HepG2 (cell line): ENCODE data around the gene RAPGEF2. TPM values are rescaled to one million over a fixed set of nuclear protein-coding genes. Genes with fewer than 3 reads are reported as not detected.

Experiments used
- ATAC-seq: fragments of 200-7000 bp; cut with Tn5 transposase; 3 replicates; pipeline ENCODE4 v1.9.1; 2020; ENCODE audit warnings: mild to moderate bottlenecking, moderate library complexity
- BruUV-seq: library from RNA; stranded (reverse); fragments of 400-500 nt; replicated peaks from 2 replicates; lab custom pipeline; 2021; lab: Mats Ljungman, UMichigan
- CTCF ChIA-PET: fragments of 300-600 bp; formaldehyde crosslinking; extraction: SDS; loops from one replicate; lab custom pipeline; 2021; ENCODE audit warnings: low total read pairs, inconsistent platforms, low intra/inter-chr PET ratio; lab: Yijun Ruan, JAX
- POLR2A ChIA-PET: fragments of 350-600 bp; sonication (Branson Sonifier 250); formaldehyde crosslinking; loops from one replicate; lab custom pipeline; 2020; ENCODE audit warnings: antibody characterized with exemption, inconsistent platforms; lab: Yijun Ruan, JAX
- DNase-seq: peaks from one replicate; pipeline ENCODE4 v3.0.0-alpha.2; 2015; ENCODE audit warnings: low spot score
- FAIRE-seq: peaks from 3 replicates; lab custom pipeline; 2011; peaks lifted over from hg19 to GRCh38; lab: Jason Lieb, UNC
- H2AFZ ChIP-seq: one replicate; pipeline ENCODE4 v1.6.1; 2011; ENCODE audit warnings: low read length, inconsistent platforms
- H3K27ac ChIP-seq: fragments of 300-600 bp; 3 replicates; pipeline ENCODE4 v1.8.0; 2011; ENCODE audit warnings: mixed run types, mild to moderate bottlenecking, mixed read lengths, low read length, inconsistent platforms; ENCODE audit not compliant: insufficient read depth; ENCODE audit errors: extremely low read length
- H3K27me3 ChIP-seq, 2 experiments: fragments of 200-600 bp in 1 of 2; 2 replicates in 1 of 2; 3 replicates in 1 of 2; pipeline versions ENCODE4 v1.6.0 to v1.8.0; 2011; ENCODE audit warnings: low read length in 2 of 2, mild to moderate bottlenecking in 2 of 2, moderate library complexity in 2 of 2, inconsistent platforms in 1 of 2; ENCODE audit not compliant: insufficient read depth in 2 of 2, control insufficient read depth in 1 of 2
- H3K36me3 ChIP-seq, 2 experiments: fragments of 200-600 bp in 1 of 2; replicated peaks in 1 of 2; 2 replicates in 1 of 2; 3 replicates in 1 of 2; pipeline versions ENCODE4 v1.5.1 to v1.8.0; 2011; ENCODE audit warnings: low read length in 2 of 2, inconsistent platforms in 1 of 2; ENCODE audit not compliant: insufficient read depth in 2 of 2, control insufficient read depth in 1 of 2
- H3K4me1 ChIP-seq: 2 replicates; pipeline ENCODE4 v1.5.1; 2012; ENCODE audit warnings: low read length, inconsistent platforms; ENCODE audit not compliant: insufficient read depth
- H3K4me2 ChIP-seq: 2 replicates; pipeline ENCODE4 v1.6.0; 2011; ENCODE audit warnings: low read depth, low read length, inconsistent platforms
- H3K4me3 ChIP-seq, 3 experiments: fragments of 200-600 bp in 1 of 3; sonication (generic), shearing (Covaris generic) in 1 of 3; replicated peaks in 1 of 3; 2 replicates each; pipeline ENCODE4 v1.5.1; 2011 to 2016; ENCODE audit warnings: low read length in 3 of 3, inconsistent platforms in 2 of 3, low read depth in 2 of 3, mild to moderate bottlenecking in 2 of 3, control low read depth in 1 of 3, mixed read lengths in 1 of 3; ENCODE audit not compliant: insufficient read depth in 1 of 3
- H3K79me2 ChIP-seq: one replicate; pipeline ENCODE4 v1.6.1; 2011; ENCODE audit warnings: low read length, inconsistent platforms; ENCODE audit not compliant: insufficient read depth
- H3K9ac ChIP-seq: 2 replicates; pipeline ENCODE4 v1.6.0; 2011; ENCODE audit warnings: mild to moderate bottlenecking, low read depth, low read length, inconsistent platforms; ENCODE audit not compliant: insufficient read depth
- H3K9me3 ChIP-seq: 2 replicates; pipeline ENCODE4 v1.5.1; 2012; ENCODE audit warnings: mild to moderate bottlenecking, low read length
- H4K20me1 ChIP-seq: 2 replicates; pipeline ENCODE4 v1.6.0; 2011; ENCODE audit warnings: inconsistent platforms, mild to moderate bottlenecking, low read length, moderate library complexity; ENCODE audit not compliant: insufficient read depth
- AGO2 ChIP-seq: fragments of 200-400 bp; formaldehyde crosslinking; optimal IDR thresholded peaks from 2 replicates; pipeline ENCODE3; 2017; ENCODE audit warnings: mild to moderate bottlenecking, low read depth, low read length, moderate library complexity
- EEA1 ChIP-seq: sonication (generic); formaldehyde crosslinking; IDR thresholded peaks from 2 replicates; pipeline ENCODE4 v1.5.1; 2020; ENCODE audit warnings: mild to moderate bottlenecking, missing genetic modification reagents, borderline replicate concordance
- HES4 ChIP-seq: sonication (generic); formaldehyde crosslinking; IDR thresholded peaks from 2 replicates; pipeline ENCODE4 v1.9.0; 2021; ENCODE audit warnings: mild to moderate bottlenecking, missing genetic modification reagents, borderline replicate concordance
- KDM5A ChIP-seq: fragments of 200-600 bp; sonication (generic); IDR thresholded peaks from 2 replicates; pipeline ENCODE4 v1.7.0; 2018; ENCODE audit warnings: antibody characterized with exemption, mild to moderate bottlenecking, low read length, borderline replicate concordance
- MZF1 ChIP-seq: sonication (generic); formaldehyde crosslinking; IDR thresholded peaks from 2 replicates; pipeline ENCODE4 v1.8.1; 2023; ENCODE audit warnings: mild to moderate bottlenecking, missing genetic modification reagents, borderline replicate concordance
- POLR2AphosphoS2 ChIP-seq: IDR thresholded peaks from 2 replicates; pipeline ENCODE4 v1.6.1; 2011; ENCODE audit warnings: low read depth, low read length, improper control_type of control experiment
- SMARCE1 ChIP-seq: fragments of 450-650 bp; IDR thresholded peaks from 2 replicates; pipeline ENCODE4 v1.6.1; 2017; ENCODE audit warnings: borderline replicate concordance
- TEAD3 ChIP-seq: optimal IDR thresholded peaks from 2 replicates; pipeline ENCODE3; 2016; ENCODE audit warnings: borderline replicate concordance
- ZNF333 ChIP-seq: sonication (generic); formaldehyde crosslinking; IDR thresholded peaks from 2 replicates; pipeline ENCODE4 v1.4.0; 2020; ENCODE audit warnings: mild to moderate bottlenecking, missing genetic modification reagents, borderline replicate concordance
- ZNF709 ChIP-seq: sonication (generic); formaldehyde crosslinking; IDR thresholded peaks from 2 replicates; pipeline ENCODE4 v1.5.0; 2020; ENCODE audit warnings: mild to moderate bottlenecking, missing genetic modification reagents
- WGBS: methylation state at CpG from one replicate; pipeline ENCODE4 v1.1.6; 2017; ENCODE audit warnings: low lambda C conversion rate; 5-methylcytosine and 5-hydroxymethylcytosine counted together
- in situ Hi-C: cut with HindIII; loops from 2 replicates; pipeline ENCODE4 v1.10.0; 2017; ENCODE audit warnings: low pct_unique_long_range_greater_than_20kb; ENCODE audit not compliant: extremely low pct_ligation_motif_present
- intact Hi-C: fragments of 100-400 bp; cut with micrococcal nuclease; formaldehyde crosslinking; loops from one replicate; pipeline ENCODE4 v1.10.0; 2022; ENCODE audit not compliant: unreplicated experiment
- polyA plus RNA-seq, 8 experiments: library from polyadenylated mRNA; depleted of rRNA in 3 of 8; stranded (reverse) in 7 of 8; unstranded in 1 of 8; fragments of >200 nt; fragmentation: Illumina TruSeq in 4 of 8; extraction: Trizol in 4 of 8; gene quantifications; 2 replicates each; pipeline versions ENCODE4 v1.2.1 to v1.2.3, GENCODE V29; 2011 to 2016; ENCODE audit warnings: low read depth in 4 of 8, missing spikeins in 1 of 8, mixed read lengths in 1 of 8; ENCODE audit not compliant: insufficient read depth in 1 of 8
- total RNA-seq, 5 experiments: library from RNA; depleted of rRNA; stranded (reverse); fragments of >200 nt; fragmentation: Illumina TruSeq; extraction: Trizol; gene quantifications; 2 replicates each; pipeline ENCODE4 v1.2.3, GENCODE V29; 2016; ENCODE audit warnings: low read depth in 1 of 5
- TF ChIP-seq, protein P1 (sequence below): sonication (generic); formaldehyde crosslinking; IDR thresholded peaks from 2 replicates; pipeline ENCODE4 v1.4.0; 2020; ENCODE audit warnings: missing genetic modification reagents
- TF ChIP-seq, protein P2 (sequence below): sonication (generic); formaldehyde crosslinking; IDR thresholded peaks from 2 replicates; pipeline ENCODE4 v1.4.0; 2020; ENCODE audit warnings: missing genetic modification reagents, low read depth, mild to moderate bottlenecking, borderline replicate concordance
- TF ChIP-seq, protein P3 (sequence below): sonication (generic); formaldehyde crosslinking; IDR thresholded peaks from 2 replicates; pipeline ENCODE4 v1.8.1; 2023; ENCODE audit warnings: mild to moderate bottlenecking, missing genetic modification reagents
- TF ChIP-seq, protein P4 (sequence below): sonication (generic); formaldehyde crosslinking; IDR thresholded peaks from 2 replicates; pipeline ENCODE4 v1.5.0; 2020; ENCODE audit warnings: missing genetic modification reagents

Gene RAPGEF2
- total and polyA plus RNA-seq, 2 of the 13 experiments (the other 11 are each of a cell fraction or from before 2014, with no cell fraction given) = 19.2 to 23.0 TPM

DNA sequence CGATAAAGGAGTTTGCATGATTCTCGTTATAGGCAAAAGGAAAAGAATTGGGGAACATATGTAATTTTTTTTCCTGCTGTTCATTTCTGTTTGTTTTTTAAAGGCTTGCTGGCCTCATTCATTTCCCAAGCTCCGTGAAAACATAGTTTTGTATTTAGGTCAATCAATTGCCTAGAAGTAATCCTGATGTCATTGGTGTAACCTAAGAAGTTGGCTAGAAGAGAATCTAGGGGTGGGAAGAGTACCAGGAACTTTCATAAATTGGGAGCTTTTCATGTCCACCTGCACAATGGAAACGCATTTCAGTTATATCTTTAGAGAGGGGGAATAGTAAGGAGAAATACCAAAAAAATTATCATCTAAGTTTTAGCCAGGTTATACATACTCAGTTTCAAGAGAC is 3.8 kb downstream of the RAPGEF2 start:
- no peak for DNase-seq
- no peaks in the 10 kb centered on the region; a peak in 1 of 5 replicates for H3K27me3 ChIP-seq
- ChIA-PET CTCF (no interaction called here), POLR2A (no interaction called here)
- peak overlapping the region; percentile 36 to 99 (median 93); a peak in 5 of 6 replicates for H3K4me3 ChIP-seq
- peaks cover 74% of the 10 kb centered on the region for H3K79me2 ChIP-seq
- no TSS peak for BruUV-seq
- H3K4me2 ChIP-seq = peak overlapping the region; percentile 83
- H3K9ac ChIP-seq = no peak overlapping the region
- no peaks in the 10 kb centered on the region for H3K9me3 ChIP-seq
- no peak for ATAC-seq
- H3K36me3 ChIP-seq = no peaks in the 10 kb centered on the region
- 52% methylated on average over 4 of the region's 4 CpGs for WGBS
- intact Hi-C loops (loop anchor here (10.0 kb wide), 2 partner anchors 202 to 382 kb away; partner anchors contain the start of gene PPID), in situ Hi-C loops (loop anchor here (10.0 kb wide), 1 partner anchor 68 kb away; no protein-coding TSS in a partner anchor)
- peaks cover 10% of the 10 kb centered on the region; the same call in 1 of the 2 replicates for H4K20me1 ChIP-seq
- no peak overlapping the region for H2AFZ ChIP-seq
- H3K4me1 ChIP-seq = peaks cover 45% of the 10 kb centered on the region
- FAIRE-seq = no peak
- peak overlapping the region; percentile 67 for H3K27ac ChIP-seq
- TF ChIP-seq POLR2AphosphoS2 = no peak
- TF ChIP-seq EEA1 (CRISPR knock-in tag) = no peak
- TF ChIP-seq ZNF333 (CRISPR knock-in tag) = no peak
- no peak for TF ChIP-seq MZF1 (CRISPR knock-in tag)
- TF ChIP-seq, protein P1, sequence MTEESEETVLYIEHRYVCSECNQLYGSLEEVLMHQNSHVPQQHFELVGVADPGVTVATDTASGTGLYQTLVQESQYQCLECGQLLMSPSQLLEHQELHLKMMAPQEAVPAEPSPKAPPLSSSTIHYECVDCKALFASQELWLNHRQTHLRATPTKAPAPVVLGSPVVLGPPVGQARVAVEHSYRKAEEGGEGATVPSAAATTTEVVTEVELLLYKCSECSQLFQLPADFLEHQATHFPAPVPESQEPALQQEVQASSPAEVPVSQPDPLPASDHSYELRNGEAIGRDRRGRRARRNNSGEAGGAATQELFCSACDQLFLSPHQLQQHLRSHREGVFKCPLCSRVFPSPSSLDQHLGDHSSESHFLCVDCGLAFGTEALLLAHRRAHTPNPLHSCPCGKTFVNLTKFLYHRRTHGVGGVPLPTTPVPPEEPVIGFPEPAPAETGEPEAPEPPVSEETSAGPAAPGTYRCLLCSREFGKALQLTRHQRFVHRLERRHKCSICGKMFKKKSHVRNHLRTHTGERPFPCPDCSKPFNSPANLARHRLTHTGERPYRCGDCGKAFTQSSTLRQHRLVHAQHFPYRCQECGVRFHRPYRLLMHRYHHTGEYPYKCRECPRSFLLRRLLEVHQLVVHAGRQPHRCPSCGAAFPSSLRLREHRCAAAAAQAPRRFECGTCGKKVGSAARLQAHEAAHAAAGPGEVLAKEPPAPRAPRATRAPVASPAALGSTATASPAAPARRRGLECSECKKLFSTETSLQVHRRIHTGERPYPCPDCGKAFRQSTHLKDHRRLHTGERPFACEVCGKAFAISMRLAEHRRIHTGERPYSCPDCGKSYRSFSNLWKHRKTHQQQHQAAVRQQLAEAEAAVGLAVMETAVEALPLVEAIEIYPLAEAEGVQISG = no peak
- TF ChIP-seq SMARCE1 = no peak
- TF ChIP-seq, protein P2, sequence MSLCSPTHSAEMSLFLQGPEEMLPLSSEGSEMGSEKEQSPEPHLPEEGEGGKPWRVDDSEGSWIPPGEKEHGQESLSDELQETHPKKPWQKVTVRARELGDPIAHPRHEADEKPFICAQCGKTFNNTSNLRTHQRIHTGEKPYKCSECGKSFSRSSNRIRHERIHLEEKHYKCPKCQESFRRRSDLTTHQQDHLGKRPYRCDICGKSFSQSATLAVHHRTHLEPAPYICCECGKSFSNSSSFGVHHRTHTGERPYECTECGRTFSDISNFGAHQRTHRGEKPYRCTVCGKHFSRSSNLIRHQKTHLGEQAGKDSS = no peak
- TF ChIP-seq, protein P3, sequence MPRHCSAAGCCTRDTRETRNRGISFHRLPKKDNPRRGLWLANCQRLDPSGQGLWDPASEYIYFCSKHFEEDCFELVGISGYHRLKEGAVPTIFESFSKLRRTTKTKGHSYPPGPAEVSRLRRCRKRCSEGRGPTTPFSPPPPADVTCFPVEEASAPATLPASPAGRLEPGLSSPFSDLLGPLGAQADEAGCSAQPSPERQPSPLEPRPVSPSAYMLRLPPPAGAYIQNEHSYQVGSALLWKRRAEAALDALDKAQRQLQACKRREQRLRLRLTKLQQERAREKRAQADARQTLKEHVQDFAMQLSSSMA = no peak
- no peak for TF ChIP-seq KDM5A
- TF ChIP-seq ZNF709 = no peak
- TF ChIP-seq, protein P4, sequence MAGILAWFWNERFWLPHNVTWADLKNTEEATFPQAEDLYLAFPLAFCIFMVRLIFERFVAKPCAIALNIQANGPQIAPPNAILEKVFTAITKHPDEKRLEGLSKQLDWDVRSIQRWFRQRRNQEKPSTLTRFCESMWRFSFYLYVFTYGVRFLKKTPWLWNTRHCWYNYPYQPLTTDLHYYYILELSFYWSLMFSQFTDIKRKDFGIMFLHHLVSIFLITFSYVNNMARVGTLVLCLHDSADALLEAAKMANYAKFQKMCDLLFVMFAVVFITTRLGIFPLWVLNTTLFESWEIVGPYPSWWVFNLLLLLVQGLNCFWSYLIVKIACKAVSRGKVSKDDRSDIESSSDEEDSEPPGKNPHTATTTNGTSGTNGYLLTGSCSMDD (CRISPR knock-in tag) = no peak
- TF ChIP-seq HES4 (CRISPR knock-in tag) = no peak
- no peak for TF ChIP-seq AGO2
- no peak for TF ChIP-seq TEAD3
